NCI-H146 (cell line): Measurements from ENCODE around the gene MAGI3.
A peak's percentile ranks its signal among the peaks of the same experiment; 100 is the strongest.
"Not testable (repeated sequence)": the region's sequence is repeated elsewhere in the genome, so short reads cannot be mapped to it uniquely, and the experiment has no call there.

Experiments
- DNase-seq: peaks from one replicate; lab custom pipeline; 2025; lab: John Stamatoyannopoulos, UW

MAGI3 gene

GRCh38 chr1:113579256-113580018, 189.1 kb downstream of the MAGI3 start:
- DNase-seq = no peak

DNA sequence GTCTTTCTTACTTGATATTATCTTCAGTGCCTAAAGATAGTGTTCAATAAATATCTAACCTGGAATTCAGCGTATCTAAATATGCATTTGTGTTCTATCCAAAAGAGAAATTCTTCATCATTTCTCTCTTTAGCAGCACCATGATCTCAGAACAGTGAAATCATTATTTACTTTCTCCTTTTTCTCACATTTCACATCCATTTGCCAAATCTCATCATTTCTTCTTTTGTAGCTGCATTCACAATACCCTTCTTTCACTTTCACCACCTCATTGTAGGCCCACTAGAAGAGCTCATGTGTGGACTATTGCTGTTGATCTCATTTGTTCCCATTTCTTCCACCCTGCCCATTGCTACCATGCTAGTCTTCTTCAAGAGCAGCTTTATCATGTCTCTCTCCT, 191.0 kb downstream of the MAGI3 start:
- DNase-seq = no peak

DNA sequence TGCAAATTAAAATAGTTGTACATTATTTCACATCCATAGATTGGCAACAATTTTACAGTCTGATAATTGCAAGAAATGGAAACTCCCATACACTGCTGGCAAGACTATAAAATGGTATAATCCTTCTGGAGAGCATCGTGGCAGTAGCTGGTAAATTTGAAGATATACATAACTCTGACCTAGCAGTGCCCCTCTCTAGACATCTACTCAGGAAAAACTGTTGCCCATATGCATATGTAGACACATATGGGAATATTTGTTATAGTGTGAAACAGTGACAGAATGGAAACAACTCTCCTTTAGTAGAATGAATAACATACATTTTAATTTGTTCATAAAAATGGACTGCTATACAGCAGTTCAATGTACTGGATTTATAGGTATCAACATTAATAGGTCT, 191.8 kb downstream of the MAGI3 start:
- no peak for DNase-seq

GRCh38 chr1:113587475-113587874, 197.2 kb downstream of the MAGI3 start:
- no peak for DNase-seq

DNA sequence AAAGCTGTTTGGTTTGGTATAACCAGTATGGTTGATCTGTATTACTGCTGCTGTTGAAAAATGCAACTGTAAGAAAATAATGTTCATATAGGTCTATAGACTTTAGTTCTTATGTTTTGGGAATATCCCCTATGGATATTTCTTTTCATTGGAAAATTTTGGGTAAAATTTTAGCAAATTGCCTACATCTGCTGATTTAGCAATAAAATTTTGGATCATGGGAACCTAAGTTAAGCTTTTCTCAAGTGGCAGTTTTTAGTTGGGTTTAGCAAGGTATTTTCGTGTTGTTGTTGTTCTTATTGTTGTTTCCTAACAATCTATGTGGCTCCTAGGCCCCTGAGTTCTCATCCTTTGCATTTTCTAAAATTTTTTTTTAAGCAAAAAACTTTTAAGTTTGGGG, 201.9 kb downstream of the MAGI3 start:
- no peak for DNase-seq

DNA sequence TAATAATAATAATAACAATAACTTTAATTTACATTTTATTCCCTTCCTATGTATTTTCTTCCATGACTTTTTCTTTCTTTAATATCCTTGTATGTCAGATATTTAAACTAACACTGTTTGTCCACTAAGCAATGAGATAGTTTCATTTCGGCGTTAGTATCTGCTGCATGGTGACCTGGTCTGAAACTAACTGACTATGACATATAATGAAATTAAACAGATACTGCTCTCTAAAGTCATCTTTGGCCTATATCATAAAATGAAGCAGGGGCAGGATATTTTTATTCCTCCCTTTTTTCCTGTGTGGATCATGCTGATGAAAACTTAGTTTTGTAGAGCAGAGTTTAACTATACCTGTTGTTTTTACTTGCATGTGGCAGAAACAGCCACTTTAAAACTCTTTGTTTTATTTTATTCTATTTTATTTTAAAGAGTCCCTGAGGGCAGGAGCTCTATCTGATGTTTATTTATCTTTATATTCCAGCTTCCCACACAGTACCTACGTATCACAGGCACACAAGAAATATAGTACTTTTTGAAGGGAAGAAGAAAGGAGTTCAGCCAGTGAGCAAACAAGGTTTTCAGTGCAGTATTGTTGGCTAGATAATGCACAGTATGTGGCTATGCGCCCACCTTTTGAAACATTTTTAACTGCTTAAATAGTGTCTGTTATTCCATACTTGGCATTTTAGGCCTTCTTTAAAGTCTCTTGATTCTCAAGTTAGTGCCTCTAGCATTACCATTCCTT, 203.4 kb downstream of the MAGI3 start:
- DNase-seq = peak; percentile 65

DNA sequence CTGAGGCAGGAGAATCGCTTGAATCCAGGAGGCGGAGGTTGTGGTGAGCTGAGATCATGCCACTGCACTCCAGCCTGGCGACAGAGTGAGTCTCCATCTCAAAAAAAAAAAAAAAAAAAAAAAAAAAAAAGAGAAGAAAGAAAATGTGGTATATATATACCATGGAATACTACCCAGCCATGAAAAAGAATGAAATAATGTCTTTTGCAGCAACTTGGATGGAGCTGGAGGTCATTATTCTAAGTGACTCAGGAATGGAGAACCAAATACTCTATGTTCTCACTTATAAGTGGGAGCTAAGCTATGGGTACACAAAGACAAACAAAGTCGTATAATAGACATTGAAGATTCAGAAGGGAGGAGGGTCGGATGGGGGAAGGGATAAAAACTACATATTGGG, 214.2 kb downstream of the MAGI3 start:
- DNase-seq = not testable (repeated sequence)

DNA sequence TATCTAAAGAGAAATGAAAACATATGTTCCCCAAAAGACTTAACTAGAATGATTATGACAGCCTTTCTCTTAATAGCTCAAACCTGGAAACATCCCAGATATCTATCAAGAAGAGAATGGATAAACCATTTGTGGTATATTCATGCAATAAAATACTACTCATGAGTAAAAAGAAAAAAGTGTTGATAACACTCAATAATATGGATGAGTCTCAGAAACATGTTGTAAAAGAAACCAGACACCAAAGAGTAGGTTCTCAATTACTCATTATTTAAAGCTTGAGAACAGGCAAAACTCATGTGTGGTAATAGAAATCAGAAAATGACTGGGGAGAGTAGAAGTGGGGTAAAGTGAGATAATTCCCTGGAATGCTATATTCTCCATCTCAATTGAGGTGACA, 214.8 kb downstream of the MAGI3 start:
- DNase-seq = no peak

GRCh38 chr1:113608399-113608798, 218.1 kb downstream of the MAGI3 start:
- no peak for DNase-seq

DNA sequence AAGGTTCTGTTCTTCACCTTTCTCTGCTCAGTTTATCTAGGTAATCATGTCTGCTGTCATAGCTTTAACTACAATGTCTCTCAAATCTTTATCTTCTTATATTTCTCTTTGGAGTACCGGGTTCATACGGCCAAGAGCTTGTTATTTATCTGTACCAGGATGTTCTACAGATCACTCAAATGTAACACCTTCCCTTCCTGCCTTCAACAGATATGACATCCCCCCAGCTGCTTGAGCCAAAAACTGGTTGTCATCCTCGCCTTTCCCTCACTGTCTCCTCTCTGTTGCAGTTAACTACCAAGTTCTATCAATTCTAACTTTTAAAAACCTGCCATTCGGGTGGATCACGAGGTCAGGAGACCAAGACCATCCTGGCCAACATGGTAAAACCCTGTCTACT, 220.1 kb downstream of the MAGI3 start:
- no peak for DNase-seq

GRCh38 chr1:113615425-113615824, 225.1 kb downstream of the MAGI3 start:
- DNase-seq = no peak

- no peak for DNase-seq
Measured at GRCh38 chr1:113616156-113616555, 225.8 kb downstream of the MAGI3 start.

DNA sequence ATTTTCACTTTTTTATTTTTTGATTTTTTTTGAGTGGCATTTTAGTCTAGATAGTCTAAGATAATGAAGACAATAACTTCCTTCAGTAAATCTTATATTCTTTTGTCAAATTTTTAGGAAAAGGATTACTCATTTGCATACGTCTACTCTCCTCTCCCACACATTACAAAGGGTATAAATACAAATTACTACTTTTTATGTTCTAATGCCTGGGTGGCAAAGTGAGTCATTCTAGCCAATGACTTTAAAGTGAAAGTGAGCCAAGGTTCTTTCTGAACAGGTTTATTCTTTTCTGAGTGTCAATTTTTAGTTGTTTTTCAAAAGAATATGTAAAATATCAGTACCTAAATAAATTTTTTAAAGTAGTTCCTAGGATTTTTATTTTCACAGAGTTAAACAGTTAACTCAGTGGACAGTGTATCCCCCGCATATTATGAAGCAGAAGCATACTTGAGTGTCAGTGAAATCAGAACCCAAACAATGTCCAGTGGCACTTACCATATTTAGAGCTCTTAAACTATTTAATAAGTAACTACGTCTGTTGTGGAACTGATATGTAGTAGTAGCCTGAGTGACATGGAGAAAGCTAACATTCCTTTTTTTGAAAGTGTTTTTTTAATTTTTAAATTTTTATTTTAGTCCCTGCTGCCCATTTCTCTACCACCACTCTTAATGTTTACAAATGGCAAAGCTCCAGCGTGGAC, 227.3 kb downstream of the MAGI3 start:
- no peak for DNase-seq

DNA sequence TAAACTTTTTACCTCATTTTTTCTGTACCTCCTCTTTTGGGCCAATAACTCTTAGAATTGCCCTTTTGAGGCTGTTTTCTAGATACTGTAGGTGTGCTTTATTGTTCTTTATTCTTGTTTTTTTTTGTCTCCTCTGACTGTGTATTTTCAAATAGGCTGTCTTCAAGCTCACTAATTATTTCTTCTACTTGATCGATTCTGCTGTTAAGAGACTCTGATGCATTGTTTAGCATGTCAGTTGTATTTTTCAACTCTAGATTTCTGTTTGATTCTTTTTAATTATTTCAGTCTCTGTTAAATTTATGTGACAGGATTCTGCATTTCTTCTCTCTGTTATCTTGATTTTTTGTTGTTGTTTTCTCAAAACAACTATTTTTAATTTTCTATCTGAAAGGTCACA, 238.7 kb downstream of the MAGI3 start:
- no peak for DNase-seq

- DNase-seq = no peak
Measured at GRCh38 chr1:113630340-113631327, 240.3 kb downstream of the MAGI3 start.

DNA sequence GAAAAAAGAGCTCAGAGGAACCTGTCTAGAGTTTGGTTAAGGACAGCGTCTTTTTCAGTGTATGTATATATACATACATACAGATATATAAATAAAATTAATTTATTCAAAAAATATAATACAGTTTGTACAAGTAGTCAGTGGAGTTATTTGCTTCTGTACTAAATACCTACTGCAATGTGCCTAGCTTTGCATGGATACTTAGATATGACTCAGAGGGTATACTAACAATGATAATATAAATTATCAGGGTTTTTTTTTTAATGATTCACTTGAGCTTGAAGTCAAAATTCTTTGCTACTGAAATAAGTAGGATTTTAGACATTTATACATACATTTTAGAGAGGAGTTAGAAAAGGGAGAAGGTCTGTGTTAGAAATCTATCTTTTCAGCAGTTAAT, 251.1 kb downstream of the MAGI3 start:
- no peak for DNase-seq

- DNase-seq = no peak
Measured at GRCh38 chr1:113647164-113647563, 256.8 kb downstream of the MAGI3 start.

DNA sequence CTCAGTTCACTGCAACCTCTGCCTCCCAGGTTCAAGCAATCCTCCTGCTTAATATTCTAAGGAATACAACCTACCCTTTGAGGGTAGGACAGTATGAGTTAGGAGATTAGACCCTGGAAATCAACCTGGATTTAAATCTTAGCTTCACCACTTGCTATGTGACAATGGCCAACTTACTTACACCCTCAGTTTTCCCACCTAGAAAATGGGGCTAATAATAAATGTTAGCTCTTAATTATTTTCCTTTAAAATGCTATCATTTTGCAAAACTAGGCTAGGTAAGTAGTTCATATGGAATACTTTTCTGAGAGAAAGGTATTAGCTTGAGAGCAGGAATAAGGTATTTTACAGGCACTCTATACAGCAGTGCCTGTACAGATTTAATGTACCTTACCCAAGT, 258.2 kb downstream of the MAGI3 start:
- DNase-seq = no peak

DNA sequence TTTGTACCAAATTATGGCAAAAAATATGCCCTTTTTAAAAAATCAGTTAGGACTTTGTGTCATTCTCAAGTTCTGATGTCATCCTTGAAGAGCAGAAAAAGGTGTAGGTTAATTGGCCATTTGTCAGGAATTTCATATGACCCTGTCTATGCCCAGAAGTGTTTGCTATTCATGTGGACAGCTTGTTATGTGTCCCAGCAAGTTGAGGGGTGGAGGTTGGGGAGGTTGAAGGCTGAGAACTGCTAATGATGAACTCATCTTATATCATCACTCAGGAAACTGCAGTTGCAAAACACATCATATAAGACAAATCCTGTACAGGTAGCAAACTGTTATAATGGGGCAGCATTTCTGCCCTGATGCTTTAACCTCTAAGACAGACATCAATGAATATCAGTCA, 262.5 kb downstream of the MAGI3 start:
- no peak for DNase-seq

DNA sequence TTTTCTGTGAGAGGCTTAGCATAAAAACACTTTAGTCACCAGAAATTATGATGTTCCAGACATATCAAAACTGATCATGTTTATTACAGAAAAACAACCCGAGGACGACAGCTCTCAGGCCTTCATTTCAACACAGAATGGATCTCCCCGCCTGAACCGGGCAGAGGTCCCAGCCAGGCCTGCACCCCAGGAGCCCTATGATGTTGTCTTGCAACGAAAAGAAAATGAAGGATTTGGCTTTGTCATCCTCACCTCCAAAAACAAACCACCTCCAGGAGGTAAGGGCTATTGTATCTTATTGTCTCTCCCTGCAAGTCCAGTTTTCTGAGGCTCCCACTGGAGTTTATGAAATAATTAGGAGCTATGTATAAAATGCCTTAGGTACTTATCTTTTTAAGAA, 263.4 kb downstream of the MAGI3 start:
- no peak for DNase-seq

GRCh38 chr1:113654883-113655282, 264.6 kb downstream of the MAGI3 start:
- DNase-seq = no peak

DNA sequence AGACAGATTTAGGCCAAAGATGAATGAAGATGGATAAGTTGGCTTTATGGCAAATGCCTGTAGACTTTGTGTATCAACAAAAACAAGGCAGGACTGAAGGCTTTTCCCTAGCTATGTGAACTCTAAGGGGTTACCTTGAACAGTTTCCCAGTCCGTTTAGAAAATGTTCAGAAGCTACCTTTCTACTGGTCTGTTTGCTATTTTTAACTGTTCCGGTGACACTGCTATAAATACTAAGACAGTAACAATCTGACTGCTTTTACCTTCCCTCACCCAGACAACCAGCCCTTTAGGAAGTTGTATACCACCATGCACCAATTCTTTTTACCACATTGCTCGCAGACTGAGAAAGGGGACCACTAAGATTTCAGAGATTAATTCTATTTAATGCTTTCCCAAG, 266.8 kb downstream of the MAGI3 start:
- no peak for DNase-seq
